Activated gamma-delta T cell (primary cell): Measurements from ENCODE around the gene SIPA1L2.

Experiments used
- DNase-seq: peaks from one replicate; lab custom pipeline; 2025; lab: John Stamatoyannopoulos, UW

The SIPA1L2 gene

GRCh38 chr1:232643251-232643650, 13.3 kb upstream of the SIPA1L2 start:
- no peak for DNase-seq

DNA sequence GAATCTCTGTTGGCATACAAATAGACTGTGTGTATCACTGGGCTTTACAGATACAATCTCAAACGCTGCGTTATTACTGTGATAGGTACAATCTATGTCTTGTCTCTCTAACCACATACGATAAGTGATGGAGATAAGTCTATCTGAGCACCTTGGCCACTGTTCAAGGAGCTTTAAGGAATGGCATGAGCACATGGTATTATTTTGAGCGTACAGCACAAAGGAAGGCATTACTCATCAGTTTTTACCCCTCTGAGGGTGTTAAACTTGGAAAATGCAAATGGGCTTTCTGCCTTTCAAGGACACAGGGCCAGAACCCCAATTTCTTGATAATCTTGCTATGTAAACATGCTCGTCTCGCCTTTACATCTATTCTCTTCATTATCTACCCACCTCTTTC, 11.6 kb upstream of the SIPA1L2 start:
- DNase-seq: no peak

DNA sequence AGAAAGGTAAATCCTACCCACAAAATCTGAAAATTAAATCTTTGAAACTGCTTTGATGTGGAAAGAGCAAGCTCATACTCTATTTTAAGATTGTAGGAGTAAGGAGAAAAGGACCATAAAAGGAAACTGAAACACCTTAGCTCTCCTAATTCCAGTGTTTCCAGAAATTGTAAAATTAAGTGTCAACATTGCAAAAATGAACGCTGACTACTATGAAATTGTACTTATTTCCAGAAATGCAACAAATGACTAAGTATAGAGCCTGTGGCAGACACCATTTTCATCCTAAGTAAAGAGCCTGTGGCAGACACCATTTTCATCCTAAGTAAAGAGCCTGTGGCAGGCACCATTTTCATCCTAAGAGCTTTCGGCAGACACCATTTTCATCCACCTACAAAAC, 6.9 kb upstream of the SIPA1L2 start:
- DNase-seq: no peak

DNA sequence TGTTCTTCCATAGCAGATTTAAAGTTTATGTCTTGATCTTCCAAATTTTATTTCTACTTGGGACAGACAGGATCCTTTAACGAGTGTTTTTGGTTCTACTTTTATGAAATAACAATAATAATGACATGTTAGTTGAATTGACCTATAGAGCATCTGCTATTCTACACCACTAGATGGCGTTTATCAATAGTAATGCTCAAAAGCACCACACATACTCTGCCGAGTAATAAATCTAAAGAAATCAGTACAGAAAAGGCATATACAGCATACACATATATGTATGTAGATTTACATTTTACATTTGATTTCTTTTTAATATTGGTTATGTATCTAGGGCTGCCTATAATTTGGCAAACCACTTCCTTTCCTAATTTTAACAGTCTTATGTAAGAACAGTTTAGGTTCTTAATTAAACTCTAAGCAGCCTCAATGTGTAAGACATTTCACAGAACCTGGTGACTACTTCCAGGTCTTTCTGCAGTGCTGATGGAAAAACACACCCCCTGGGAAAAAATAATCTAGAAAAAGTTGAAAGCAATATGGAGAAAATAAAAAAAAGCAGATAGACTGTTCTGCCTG, 5.9 kb upstream of the SIPA1L2 start:
- no peak for DNase-seq

DNA sequence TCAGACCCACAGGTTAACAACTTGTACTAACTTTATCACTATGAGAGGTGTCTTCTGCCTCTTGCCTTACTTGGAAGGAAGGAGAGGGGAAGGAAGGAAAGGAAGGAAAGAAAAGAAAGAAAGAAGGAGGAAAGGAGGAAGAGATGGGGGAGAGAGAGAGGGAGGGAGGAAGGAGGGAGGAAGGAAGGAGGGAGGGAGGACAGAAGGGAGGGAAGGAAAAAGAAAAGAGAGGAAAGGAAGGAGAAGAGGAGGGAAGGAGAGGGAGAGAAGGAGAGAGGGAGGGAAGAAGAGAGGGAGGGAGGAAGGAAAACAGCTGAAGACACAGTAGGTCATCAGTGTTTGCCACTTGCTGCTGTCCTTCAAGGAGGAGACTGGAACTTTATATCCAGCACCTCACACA, 5.3 kb upstream of the SIPA1L2 start:
- no peak for DNase-seq

GRCh38 chr1:232634096-232634495, 4.2 kb upstream of the SIPA1L2 start:
- DNase-seq: no peak

DNA sequence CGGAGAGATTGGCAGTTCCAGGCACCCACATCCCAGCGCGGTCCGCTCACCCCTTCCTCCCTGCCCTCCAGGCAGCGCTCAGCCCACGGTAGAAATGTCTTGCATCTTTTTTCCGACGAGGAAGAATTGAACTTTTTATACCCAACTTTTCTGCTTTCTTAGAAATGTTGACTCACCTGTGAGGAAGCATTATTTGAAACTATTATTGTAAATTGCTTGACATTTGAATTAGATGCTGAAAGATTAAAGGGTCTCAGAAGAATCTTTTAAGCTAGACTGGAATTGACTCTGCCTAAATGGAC, 912 bp upstream of the SIPA1L2 start:
- no peak for DNase-seq

GRCh38 chr1:232629250-232630046, 485 bp downstream of the SIPA1L2 start:
- DNase-seq: peak; percentile 28

DNA sequence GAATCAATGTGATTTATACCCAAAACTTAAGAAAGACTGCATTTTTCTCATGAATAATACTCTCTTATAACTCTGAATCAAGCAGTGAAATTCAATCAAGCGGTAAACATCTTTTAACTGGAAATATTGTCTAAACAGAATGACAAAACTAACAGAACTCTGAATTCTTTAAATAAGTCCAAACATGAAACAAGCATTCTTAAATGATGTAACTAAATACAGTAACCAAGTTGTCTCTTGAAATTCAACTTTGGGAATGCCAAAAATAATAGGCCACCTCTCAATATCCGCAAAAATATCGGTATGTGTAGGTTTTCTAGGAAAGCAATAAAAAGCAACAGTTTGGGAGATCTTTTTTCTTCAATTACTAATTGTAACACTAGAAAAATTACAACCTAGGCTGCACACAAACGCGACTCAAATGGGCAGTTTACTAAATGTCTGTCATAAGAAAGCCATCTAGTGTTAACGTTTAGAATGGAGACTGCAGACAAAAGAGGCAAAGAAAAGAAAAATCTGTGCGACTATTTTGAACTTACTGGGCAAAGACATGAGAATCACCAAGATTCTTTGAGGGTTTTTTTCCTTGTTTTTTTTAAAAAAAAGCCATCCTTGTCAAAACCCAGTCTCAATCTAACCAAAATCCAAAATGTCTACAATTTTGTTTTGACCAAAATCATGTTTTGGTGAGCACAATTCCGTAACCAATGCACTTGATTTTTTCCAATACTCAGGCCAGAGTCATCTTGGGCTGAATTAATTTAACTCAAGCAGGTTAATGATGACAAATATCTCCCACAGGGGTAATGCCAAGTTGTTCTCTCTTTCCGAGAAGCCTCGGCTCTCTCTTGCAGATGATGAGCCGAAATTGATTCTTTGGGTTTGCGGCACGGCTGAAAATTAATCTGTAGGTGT, 1.3 kb downstream of the SIPA1L2 start:
- DNase-seq: no peak

DNA sequence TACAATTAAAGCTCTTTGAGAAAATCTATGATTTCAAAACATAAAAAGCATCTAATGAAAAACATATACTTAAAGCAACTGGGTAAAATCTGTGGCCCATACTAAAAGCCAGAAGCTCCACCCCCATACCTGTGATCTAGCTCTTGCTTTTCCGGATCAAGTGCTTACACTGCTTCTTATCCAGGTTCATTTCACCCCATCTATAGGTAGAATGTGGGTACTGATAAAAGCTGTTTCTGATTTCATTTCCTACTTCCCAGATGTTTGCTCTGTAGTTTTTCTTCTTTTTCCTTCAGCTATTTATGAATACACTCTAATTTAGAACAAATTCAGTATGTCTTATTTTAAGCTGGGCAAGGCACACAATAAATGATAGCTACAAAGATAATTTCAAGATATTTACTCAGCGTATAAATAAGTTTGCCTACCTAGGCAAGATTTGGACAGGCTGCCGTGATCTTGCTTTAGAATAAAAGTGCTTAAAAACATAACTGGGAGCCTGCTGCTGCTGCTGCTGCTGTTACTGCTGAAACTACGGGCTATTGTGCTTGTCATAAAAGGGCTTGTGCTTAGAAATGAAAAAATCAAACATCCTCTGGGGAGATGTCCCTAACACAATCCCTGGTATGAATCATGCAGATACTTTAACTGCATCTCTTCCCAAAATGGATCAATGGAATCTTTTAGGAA, 2.1 kb downstream of the SIPA1L2 start:
- DNase-seq: no peak

DNA sequence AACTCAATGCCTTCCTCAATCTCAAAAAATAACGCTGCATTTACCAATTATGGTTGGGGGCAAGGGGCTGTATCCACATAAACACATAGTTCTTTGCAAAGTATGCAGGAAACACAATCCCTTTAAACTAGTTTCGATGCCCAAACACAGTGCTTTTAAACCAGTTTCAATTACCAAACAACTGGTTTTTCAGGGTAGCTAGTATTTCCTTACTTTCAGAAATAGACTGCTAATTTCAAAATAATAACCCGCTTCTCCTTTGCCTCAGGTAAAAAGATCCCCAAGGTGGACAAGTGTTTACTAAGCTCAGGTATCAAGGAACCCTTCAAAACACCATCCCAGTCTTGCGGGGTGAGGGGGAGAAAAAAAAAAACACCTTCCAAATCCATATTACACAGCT, 2.8 kb downstream of the SIPA1L2 start:
- DNase-seq: no peak

DNA sequence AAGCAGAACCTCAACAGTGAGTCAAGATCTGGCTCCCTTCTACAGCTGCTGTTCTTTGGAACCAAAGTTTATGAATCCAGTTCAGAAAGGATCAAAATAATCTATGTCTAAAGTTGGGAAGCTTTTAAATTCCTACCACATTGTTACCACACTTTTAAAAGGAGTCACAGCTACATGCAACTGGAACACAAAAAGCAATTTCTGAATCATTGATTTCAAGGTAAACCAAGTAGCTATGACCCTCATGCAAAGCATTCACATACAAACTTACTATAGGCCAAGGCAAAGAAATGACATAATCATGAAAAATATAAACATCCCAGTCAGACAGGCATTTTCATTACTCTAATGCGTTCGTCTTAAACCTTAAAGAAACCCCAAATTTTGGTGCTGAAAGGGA, 3.5 kb downstream of the SIPA1L2 start:
- DNase-seq: no peak

DNA sequence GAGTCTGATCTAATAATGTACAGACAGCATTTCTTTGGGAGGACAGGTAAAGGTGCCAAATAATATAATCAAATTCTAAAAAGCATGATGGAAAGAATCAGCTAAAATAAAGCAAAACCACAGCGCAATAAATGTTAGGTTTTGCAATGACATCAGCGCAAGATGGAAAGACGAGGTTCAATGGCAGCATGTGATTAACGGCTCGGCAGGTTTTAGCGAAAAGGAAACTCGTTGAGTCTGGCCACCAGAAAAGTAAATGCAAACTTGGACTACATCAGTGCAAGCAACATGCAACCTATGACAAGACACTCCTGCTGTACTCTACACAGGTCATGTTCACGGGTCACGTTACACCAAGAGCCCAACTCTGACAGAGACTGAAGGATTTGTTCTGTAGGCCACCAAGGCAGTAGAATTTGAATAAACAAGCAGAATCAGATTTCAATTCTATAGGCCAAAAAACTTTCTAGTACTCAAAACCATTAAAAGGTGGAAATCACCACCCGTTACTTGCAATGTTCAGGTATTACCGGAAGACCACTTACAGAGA, 4.5 kb downstream of the SIPA1L2 start:
- DNase-seq: no peak

DNA sequence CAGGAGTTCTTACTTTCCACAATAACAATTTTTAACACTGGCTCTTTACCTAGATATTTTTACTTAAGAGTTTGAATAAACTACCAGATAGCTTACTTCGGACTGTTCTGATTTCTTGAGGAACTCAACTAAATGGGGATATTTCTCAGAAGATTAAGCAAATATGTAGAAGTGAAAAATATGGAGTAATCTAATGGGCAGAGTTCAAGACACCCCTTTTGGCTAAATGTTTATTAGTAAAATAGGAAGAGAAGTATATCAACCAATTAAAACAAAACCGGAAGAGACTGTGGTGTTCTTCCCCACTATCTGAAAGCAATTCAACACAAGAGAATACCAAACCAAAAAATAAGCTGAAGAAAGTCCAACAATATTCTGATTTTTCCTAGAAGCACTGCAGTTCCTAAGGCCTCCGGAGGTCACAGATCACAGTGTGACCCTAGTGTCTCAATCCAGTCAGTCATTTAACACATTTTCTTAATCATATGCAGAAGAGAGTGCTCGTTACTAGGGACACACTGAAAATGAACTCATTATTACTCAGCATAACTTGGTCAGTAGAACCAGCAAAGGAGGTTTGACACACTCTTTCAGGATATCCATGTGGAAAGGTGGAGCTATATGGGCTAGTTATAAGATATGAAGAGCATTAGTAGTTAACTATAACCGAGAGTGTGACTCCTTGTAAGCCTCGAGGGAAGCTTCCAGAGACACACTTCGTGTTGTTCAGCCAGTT, 5.2 kb downstream of the SIPA1L2 start:
- no peak for DNase-seq

GRCh38 chr1:232622981-232623380, 7.0 kb downstream of the SIPA1L2 start:
- no peak for DNase-seq

DNA sequence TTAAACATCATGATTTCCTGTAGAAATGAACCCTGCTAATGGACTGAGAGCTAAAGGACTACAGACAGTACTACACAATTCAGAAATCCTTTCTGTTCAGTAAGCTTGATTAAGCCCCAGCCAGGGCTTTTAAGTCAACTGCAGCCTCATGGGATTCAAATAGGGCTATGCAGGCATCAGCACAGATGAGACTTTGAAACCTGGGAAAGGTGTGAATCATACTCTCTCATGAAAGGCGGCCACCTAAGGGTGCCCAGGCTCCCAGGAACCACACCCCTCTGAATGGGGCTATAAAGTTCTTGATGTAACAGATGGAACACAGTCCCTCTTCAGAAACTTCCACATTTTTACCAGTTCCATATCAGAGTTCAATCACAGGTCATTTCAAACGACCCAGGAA, 7.6 kb downstream of the SIPA1L2 start:
- DNase-seq: no peak

GRCh38 chr1:232621050-232621449, 8.9 kb downstream of the SIPA1L2 start:
- no peak for DNase-seq

DNA sequence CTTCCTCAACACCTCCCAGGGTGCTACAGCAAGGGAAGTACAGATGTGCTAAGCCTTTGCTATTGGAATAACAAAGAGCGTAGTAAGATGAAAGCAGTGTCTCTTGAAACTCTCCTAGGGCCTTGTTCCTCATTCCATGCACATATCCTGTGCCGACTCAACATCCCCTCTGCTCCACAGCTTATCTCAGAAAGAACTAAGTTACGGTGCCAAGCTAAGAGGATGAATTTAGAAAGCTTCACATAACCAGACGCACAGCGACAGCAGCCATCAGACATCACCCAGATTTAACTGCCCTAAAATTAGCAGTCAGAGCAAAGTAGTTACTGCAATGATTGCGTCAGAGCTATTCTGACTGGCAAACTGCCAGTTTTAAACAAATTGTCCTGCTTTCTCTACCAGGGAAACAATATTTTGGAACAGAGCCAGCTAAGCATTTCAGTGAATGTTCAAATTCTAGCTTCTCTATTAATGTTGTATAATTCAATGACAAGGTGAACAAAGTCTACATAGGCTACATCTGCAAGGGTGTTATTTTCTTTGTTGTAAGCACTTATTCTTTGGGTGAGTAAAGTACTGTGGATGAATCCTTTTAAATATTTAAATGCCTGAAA, 9.5 kb downstream of the SIPA1L2 start:
- DNase-seq: no peak

DNA sequence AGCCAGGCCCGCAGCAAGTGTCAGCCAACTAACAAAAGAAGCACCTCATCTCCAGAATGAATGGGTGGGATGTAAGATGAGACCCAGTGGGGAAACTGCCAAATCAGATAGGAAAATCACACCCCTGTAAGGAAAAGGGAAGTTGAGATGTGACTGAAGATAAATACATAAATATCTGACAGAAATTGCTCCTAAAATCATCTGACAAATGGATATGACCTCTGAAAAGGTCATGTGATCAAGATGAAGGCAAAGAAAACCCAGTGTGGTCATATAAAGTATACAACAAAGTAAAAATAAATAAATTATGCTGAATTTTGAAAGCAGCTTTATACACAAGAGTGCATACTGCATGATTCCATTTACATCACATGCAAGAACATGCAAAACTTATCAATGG, 12.7 kb downstream of the SIPA1L2 start:
- DNase-seq: no peak

GRCh38 chr1:232615306-232615800, 14.6 kb downstream of the SIPA1L2 start:
- no peak for DNase-seq

DNA sequence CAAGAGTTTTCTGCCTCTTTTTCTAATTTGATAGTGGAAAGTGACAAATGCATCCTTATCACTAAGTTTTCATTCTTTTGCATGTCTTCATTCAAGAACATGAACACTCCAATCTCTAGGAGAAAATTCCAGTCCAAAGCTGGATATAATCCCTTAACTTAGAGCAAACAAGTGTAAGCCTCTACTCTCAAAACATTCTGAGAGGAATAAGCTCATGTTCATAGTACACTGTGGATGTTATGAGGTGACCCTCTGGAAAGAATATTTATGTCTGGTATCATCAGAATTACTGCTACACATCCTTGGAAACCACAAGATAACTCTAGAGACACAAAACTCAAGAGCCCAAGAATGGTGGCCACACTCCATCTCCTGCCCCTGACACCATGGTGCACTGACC, 15.1 kb downstream of the SIPA1L2 start:
- no peak for DNase-seq
